Large intestine (tissue), 3 donors: ENCODE results near the gene GNAO1. TPM values are rescaled to one million over a fixed set of nuclear protein-coding genes. Genes with fewer than 3 reads are reported as not detected.

ENCODE experiments used
- DNase-seq, 2 donors: peaks; one replicate each; pipeline versions ENCODE4 v3.0.0 to v3.0.0-alpha.2; 2013
- H3K27ac ChIP-seq: one replicate; pipeline ENCODE4 v1.5.1; 2013; ENCODE audit warnings: low read length
- H3K27me3 ChIP-seq: 2 replicates; pipeline ENCODE4 v1.6.1; 2013; ENCODE audit warnings: low read length; ENCODE audit not compliant: control insufficient read depth, insufficient read depth
- H3K36me3 ChIP-seq: 2 replicates; pipeline ENCODE4 v1.6.1; 2013; ENCODE audit warnings: low read length; ENCODE audit not compliant: control insufficient read depth, insufficient read depth
- H3K4me1 ChIP-seq: one replicate; pipeline ENCODE4 v1.6.1; 2013; ENCODE audit warnings: low read length; ENCODE audit not compliant: control insufficient read depth, insufficient read depth
- H3K4me3 ChIP-seq: one replicate; pipeline ENCODE4 v1.5.1; 2013; ENCODE audit warnings: low read length
- H3K9me3 ChIP-seq: one replicate; pipeline ENCODE4 v1.6.1; 2013; ENCODE audit warnings: mild to moderate bottlenecking, low read depth, low read length, moderate library complexity; ENCODE audit not compliant: control insufficient read depth
- WGBS: methylation state at CpG from one replicate; pipeline ENCODE4 v1.1.5; 2013; ENCODE audit warnings: low lambda C conversion rate; ENCODE audit not compliant: insufficient coverage; 5-methylcytosine and 5-hydroxymethylcytosine counted together
- polyA plus RNA-seq: library from polyadenylated mRNA; unstranded; fragments of 120-200 nt; gene quantifications from one replicate; pipeline ENCODE4 v1.2.1, GENCODE V29; 2013

Gene GNAO1
- polyA plus RNA-seq, 1 donor = 15.9 TPM

GRCh38 chr16:56282451-56282850, 91.2 kb downstream of the GNAO1 start:
- H3K36me3 ChIP-seq = no peaks in the 10 kb centered on the region
- H3K4me3 ChIP-seq = no peak overlapping the region
- no peaks in the 10 kb centered on the region for H3K4me1 ChIP-seq
- WGBS = no CpG with 5 or more reads among the region's 3 CpGs
- H3K9me3 ChIP-seq = no peaks in the 10 kb centered on the region
- DNase-seq = no peak
- H3K27ac ChIP-seq = no peak overlapping the region
- no peaks in the 10 kb centered on the region for H3K27me3 ChIP-seq

GRCh38 chr16:56284521-56284920, 93.2 kb downstream of the GNAO1 start:
- Histone ChIP-seq H3K4me3 (no peak overlapping the region), H3K36me3 (no peaks in the 10 kb centered on the region), H3K4me1 (no peaks in the 10 kb centered on the region), H3K27me3 (no peaks in the 10 kb centered on the region), H3K9me3 (no peaks in the 10 kb centered on the region), H3K27ac (no peak overlapping the region)
- WGBS = no CpG with 5 or more reads among the region's 2 CpGs
- DNase-seq = no peak

GRCh38 chr16:56286809-56287208, 95.5 kb downstream of the GNAO1 start:
- no peak for DNase-seq
- WGBS = no CpG with 5 or more reads among the region's 7 CpGs
- no peaks in the 10 kb centered on the region for H3K36me3 ChIP-seq
- H3K27me3 ChIP-seq = no peaks in the 10 kb centered on the region
- H3K27ac ChIP-seq = no peak overlapping the region
- no peaks in the 10 kb centered on the region for H3K9me3 ChIP-seq
- H3K4me3 ChIP-seq = no peak overlapping the region
- H3K4me1 ChIP-seq = no peaks in the 10 kb centered on the region

- no CpG with 5 or more reads among the region's 7 CpGs for WGBS
- DNase-seq = no peak
- Histone ChIP-seq H3K4me3 (no peak overlapping the region), H3K36me3 (no peaks in the 10 kb centered on the region), H3K4me1 (no peaks in the 10 kb centered on the region), H3K9me3 (no peaks in the 10 kb centered on the region), H3K27ac (no peak overlapping the region), H3K27me3 (no peaks in the 10 kb centered on the region)
These were observed 96.7 kb downstream of the GNAO1 start for GRCh38 chr16:56288019-56288418.

- no peak overlapping the region for H3K4me3 ChIP-seq
- H3K9me3 ChIP-seq = no peaks in the 10 kb centered on the region
- H3K27ac ChIP-seq = no peak overlapping the region
- no peaks in the 10 kb centered on the region for H3K36me3 ChIP-seq
- no CpG with 5 or more reads among the region's 9 CpGs for WGBS
- DNase-seq = no peak
- no peaks in the 10 kb centered on the region for H3K27me3 ChIP-seq
- no peaks in the 10 kb centered on the region for H3K4me1 ChIP-seq
These were observed 98.1 kb downstream of the GNAO1 start for GRCh38 chr16:56289416-56289815.

- Histone ChIP-seq H3K27me3 (no peaks in the 10 kb centered on the region), H3K9me3 (no peaks in the 10 kb centered on the region), H3K4me1 (no peaks in the 10 kb centered on the region), H3K36me3 (no peaks in the 10 kb centered on the region), H3K4me3 (no peak overlapping the region), H3K27ac (no peak overlapping the region)
- DNase-seq = no peak
- WGBS = no CpG with 5 or more reads among the region's 4 CpGs
These were observed 98.6 kb downstream of the GNAO1 start for GRCh38 chr16:56289862-56290261.

GRCh38 chr16:56294014-56294413, 102.7 kb downstream of the GNAO1 start:
- Histone ChIP-seq H3K4me1 (peaks cover 5% of the 10 kb centered on the region), H3K27me3 (peaks cover 3% of the 10 kb centered on the region), H3K36me3 (no peaks in the 10 kb centered on the region), H3K9me3 (no peaks in the 10 kb centered on the region), H3K27ac (no peak overlapping the region), H3K4me3 (no peak overlapping the region)
- no CpG with 5 or more reads among the region's 5 CpGs for WGBS
- no peak for DNase-seq

GRCh38 chr16:56294579-56294978, 103.3 kb downstream of the GNAO1 start:
- Histone ChIP-seq H3K4me1 (peaks cover 5% of the 10 kb centered on the region), H3K27ac (no peak overlapping the region), H3K9me3 (no peaks in the 10 kb centered on the region), H3K27me3 (peaks cover 3% of the 10 kb centered on the region), H3K4me3 (no peak overlapping the region), H3K36me3 (no peaks in the 10 kb centered on the region)
- 63% methylated on average over 1 of the region's 2 CpGs for WGBS
- no peak for DNase-seq

GRCh38 chr16:56295059-56295665, 103.9 kb downstream of the GNAO1 start:
- Histone ChIP-seq H3K4me3 (no peak overlapping the region), H3K9me3 (no peaks in the 10 kb centered on the region), H3K27me3 (peaks cover 3% of the 10 kb centered on the region), H3K4me1 (peaks cover 5% of the 10 kb centered on the region), H3K36me3 (no peaks in the 10 kb centered on the region), H3K27ac (no peak overlapping the region)
- no CpG with 5 or more reads among the region's 8 CpGs for WGBS
- no peak for DNase-seq

GRCh38 chr16:56295739-56296527, 104.6 kb downstream of the GNAO1 start:
- H3K4me3 ChIP-seq = no peak overlapping the region
- H3K36me3 ChIP-seq = no peaks in the 10 kb centered on the region
- WGBS = no CpG with 5 or more reads among the region's 12 CpGs
- H3K9me3 ChIP-seq = no peaks in the 10 kb centered on the region
- peak in 1 of 2 donors; percentile 13 for DNase-seq
- H3K27ac ChIP-seq = no peak overlapping the region
- peaks cover 5% of the 10 kb centered on the region for H3K4me1 ChIP-seq
- H3K27me3 ChIP-seq = peaks cover 3% of the 10 kb centered on the region

- H3K27me3 ChIP-seq = peaks cover 3% of the 10 kb centered on the region
- no peaks in the 10 kb centered on the region for H3K36me3 ChIP-seq
- H3K9me3 ChIP-seq = no peaks in the 10 kb centered on the region
- H3K27ac ChIP-seq = no peak overlapping the region
- no peak for DNase-seq
- WGBS = 100% methylated on average over 2 of the region's 7 CpGs
- no peak overlapping the region for H3K4me3 ChIP-seq
- peaks cover 5% of the 10 kb centered on the region for H3K4me1 ChIP-seq
These were observed 106.4 kb downstream of the GNAO1 start for GRCh38 chr16:56297684-56298083.
